HG03097 (cell line): ENCODE measurements around the gene IFNA17.
"Not testable (repeated sequence)": the region's sequence is repeated elsewhere in the genome, so short reads cannot be mapped to it uniquely, and the experiment has no call there.

Experiments used
- ATAC-seq: cut with Tn5 transposase; IDR thresholded peaks from one replicate; pipeline ENCODE4 v1.9.1; 2021; ENCODE audit not compliant: unreplicated experiment, low FRiP score

The IFNA17 gene

GRCh38 chr9:21228122-21228521 lies at the start of gene IFNA17:
Gene IFNA17 (minus strand): TSS chr9:21228222. CDS start chr9:21228173, 49 bp downstream.
- no peak for ATAC-seq

- no peak for ATAC-seq
These were observed 40.3 kb upstream of the IFNA17 start for GRCh38 chr9:21268347-21268657.

GRCh38 chr9:21267485-21268346 lies 39.7 kb upstream of the IFNA17 start:
- ATAC-seq = no peak

GRCh38 chr9:21266733-21267484 lies 38.9 kb upstream of the IFNA17 start:
- ATAC-seq = no peak

GRCh38 chr9:21265421-21266189 lies 37.6 kb upstream of the IFNA17 start:
- ATAC-seq = peak; percentile 54

GRCh38 chr9:21255538-21256212 lies 27.7 kb upstream of the IFNA17 start:
- no peak for ATAC-seq

- ATAC-seq = no peak
These were observed 24.9 kb upstream of the IFNA17 start for GRCh38 chr9:21252721-21253547.

- ATAC-seq = no peak
These were observed 23.6 kb upstream of the IFNA17 start for GRCh38 chr9:21251638-21252037.

- no peak for ATAC-seq
These were observed 23.2 kb upstream of the IFNA17 start for GRCh38 chr9:21251190-21251589.

GRCh38 chr9:21244836-21245235 lies 16.8 kb upstream of the IFNA17 start:
- ATAC-seq = no peak

GRCh38 chr9:21239911-21240310 lies 11.9 kb upstream of the IFNA17 start, which contains the start of gene IFNA14:
Gene IFNA14 (minus strand): TSS chr9:21240005. CDS start chr9:21239935, 70 bp downstream.
- ATAC-seq = no peak

- ATAC-seq = not testable (repeated sequence)
These were observed 8.3 kb upstream of the IFNA17 start for GRCh38 chr9:21236360-21236714.

- ATAC-seq = peak; percentile 91
These were observed 7.7 kb upstream of the IFNA17 start for GRCh38 chr9:21235468-21236359.

- ATAC-seq = no peak
These were observed 6.2 kb upstream of the IFNA17 start for GRCh38 chr9:21234153-21234687.

GRCh38 chr9:21233258-21233657 lies 5.2 kb upstream of the IFNA17 start:
- no peak for ATAC-seq

GRCh38 chr9:21217211-21217610 lies 10.8 kb downstream of the IFNA17 start, which contains the start of gene IFNA16:
Gene IFNA16 (minus strand): TSS chr9:21217311. CDS start chr9:21217305, 6 bp downstream.
- not testable (repeated sequence) for ATAC-seq

GRCh38 chr9:21213411-21214326 lies 14.4 kb downstream of the IFNA17 start:
- peak; percentile 58 for ATAC-seq
